IMR-90 (cell line): ENCODE results near the gene C10orf67. TPM values are rescaled to one million over a fixed set of nuclear protein-coding genes. Genes with fewer than 3 reads are reported as not detected.

Experiments used
- ATAC-seq: fragments of 200-7000 bp; cut with Tn5 transposase; 2 replicates; pipeline ENCODE4 v1.9.1; 2020; ENCODE audit warnings: low read depth, mild to moderate bottlenecking, moderate library complexity
- BruUV-seq: library from RNA; stranded (reverse); fragments of 400-500 nt; replicated peaks from 2 replicates; lab custom pipeline; 2021; lab: Mats Ljungman, UMichigan
- CTCF ChIA-PET: fragments of 300-600 bp; formaldehyde crosslinking; extraction: SDS; loops from one replicate; lab custom pipeline; 2021; ENCODE audit warnings: antibody characterized with exemption; lab: Yijun Ruan, JAX
- POLR2A ChIA-PET: fragments of 300-600 bp; sonication (Branson Sonifier 250); formaldehyde crosslinking; loops from one replicate; lab custom pipeline; 2022; ENCODE audit warnings: antibody characterized with exemption; ENCODE audit not compliant: unreplicated experiment; lab: Charles Lee
- DNase-seq: peaks from one replicate; pipeline ENCODE4 v3.0.0; 2013
- H2AFZ ChIP-seq: replicated peaks from 2 replicates; pipeline ENCODE3; 2013; ENCODE audit warnings: low read length, mild to moderate bottlenecking; ENCODE audit not compliant: poor library complexity
- H2AK5ac ChIP-seq: 2 replicates; pipeline ENCODE4 v1.6.1; 2013; ENCODE audit warnings: low read depth, low read length, inconsistent platforms
- H2AK9ac ChIP-seq: replicated peaks from 2 replicates; pipeline ENCODE3; 2013; ENCODE audit warnings: mild to moderate bottlenecking, low read depth, low read length, moderate library complexity; ENCODE audit not compliant: poor library complexity
- H2BK120ac ChIP-seq: 2 replicates; pipeline ENCODE4 v1.6.1; 2013; ENCODE audit warnings: low read depth, low read length, inconsistent platforms
- H2BK15ac ChIP-seq: 3 replicates; pipeline ENCODE4 v1.6.1; 2013; ENCODE audit warnings: low read depth, low read length, inconsistent platforms
- H2BK20ac ChIP-seq: 2 replicates; pipeline ENCODE4 v1.6.1; 2013; ENCODE audit warnings: low read depth, mild to moderate bottlenecking, inconsistent platforms, low read length, moderate library complexity
- H2BK5ac ChIP-seq: 2 replicates; pipeline ENCODE4 v1.6.1; 2013; ENCODE audit warnings: mild to moderate bottlenecking, low read depth, low read length, inconsistent platforms; ENCODE audit not compliant: poor library complexity, severe bottlenecking
- H3K14ac ChIP-seq: replicated peaks from 2 replicates; pipeline ENCODE4 v1.6.1; 2013; ENCODE audit warnings: low read depth, low read length, inconsistent platforms
- H3K18ac ChIP-seq: 2 replicates; pipeline ENCODE4 v1.6.1; 2013; ENCODE audit warnings: low read depth, low read length, control low read depth
- H3K23ac ChIP-seq: 2 replicates; pipeline ENCODE4 v1.6.1; 2013; ENCODE audit warnings: low read depth, low read length, inconsistent platforms
- H3K27ac ChIP-seq: 2 replicates; pipeline ENCODE4 v1.5.1; 2013; ENCODE audit warnings: mild to moderate bottlenecking, control low read depth, low read length; ENCODE audit not compliant: insufficient read depth
- H3K27me3 ChIP-seq: 2 replicates; pipeline ENCODE4 v1.6.1; 2013; ENCODE audit warnings: low read length; ENCODE audit not compliant: control insufficient read depth, insufficient read depth
- H3K36me3 ChIP-seq: 2 replicates; pipeline ENCODE4 v1.6.1; 2013; ENCODE audit warnings: low read length, mixed read lengths; ENCODE audit not compliant: control insufficient read depth, insufficient read depth
- H3K4ac ChIP-seq: 2 replicates; pipeline ENCODE4 v1.6.1; 2013; ENCODE audit warnings: low read depth, low read length, inconsistent platforms
- H3K4me1 ChIP-seq: 2 replicates; pipeline ENCODE4 v1.6.1; 2013; ENCODE audit warnings: low read length, mixed read lengths; ENCODE audit not compliant: control insufficient read depth, insufficient read depth
- H3K4me2 ChIP-seq: 2 replicates; pipeline ENCODE4 v1.6.1; 2013; ENCODE audit warnings: low read depth, mild to moderate bottlenecking, control low read depth, low read length, moderate library complexity
- H3K4me3 ChIP-seq: 2 replicates; pipeline ENCODE4 v1.5.1; 2013; ENCODE audit warnings: low read depth, mild to moderate bottlenecking, control low read depth, low read length, moderate library complexity; ENCODE audit not compliant: insufficient read depth
- H3K56ac ChIP-seq: 2 replicates; pipeline ENCODE4 v1.6.1; 2013; ENCODE audit warnings: low read length, inconsistent platforms; ENCODE audit not compliant: insufficient read depth; ENCODE audit errors: extremely low read depth
- H3K79me1 ChIP-seq, 2 experiments: 2 replicates each; pipeline ENCODE4 v1.6.1; 2013; ENCODE audit warnings: low read length in 2 of 2, inconsistent platforms in 1 of 2, low read depth in 1 of 2
- H3K9ac ChIP-seq: 2 replicates; pipeline ENCODE4 v1.6.1; 2013; ENCODE audit warnings: low read depth, low read length, control low read depth
- H3K9me1 ChIP-seq: 2 replicates; pipeline ENCODE4 v1.6.1; 2013; ENCODE audit warnings: low read length, inconsistent platforms; ENCODE audit not compliant: insufficient read depth
- H3K9me3 ChIP-seq: 2 replicates; pipeline ENCODE4 v1.6.1; 2013; ENCODE audit warnings: low read length; ENCODE audit not compliant: control insufficient read depth, insufficient read depth
- H4K20me1 ChIP-seq: 2 replicates; pipeline ENCODE4 v1.6.1; 2013; ENCODE audit warnings: low read length, inconsistent platforms; ENCODE audit not compliant: insufficient read depth
- H4K5ac ChIP-seq: 2 replicates; pipeline ENCODE4 v1.6.1; 2013; ENCODE audit warnings: mild to moderate bottlenecking, low read depth, low read length, control low read depth
- H4K8ac ChIP-seq, 2 experiments: 2 replicates each; pipeline ENCODE4 v1.6.1; 2013; ENCODE audit warnings: low read depth in 2 of 2, low read length in 2 of 2, control low read depth in 1 of 2, inconsistent platforms in 1 of 2
- H4K91ac ChIP-seq: 2 replicates; pipeline ENCODE4 v1.6.1; 2013; ENCODE audit warnings: low read depth, low read length, inconsistent platforms; ENCODE audit not compliant: insufficient read depth
- BHLHE40 ChIP-seq: fragments of 150-350 bp; IDR thresholded peaks from 2 replicates; pipeline ENCODE4 v1.6.1; 2016; ENCODE audit warnings: mild to moderate bottlenecking, low read depth, low read length
- CEBPB ChIP-seq: IDR thresholded peaks from 2 replicates; pipeline ENCODE4 v1.6.1; 2012; ENCODE audit warnings: low read depth, low read length, improper control_type of control experiment
- CHD1 ChIP-seq: IDR thresholded peaks from 2 replicates; pipeline ENCODE4 v1.6.1; 2012; ENCODE audit warnings: low read depth, low read length, improper control_type of control experiment
- CTCF ChIP-seq: conservative IDR thresholded peaks from 2 replicates; pipeline ENCODE4 v1.5.1; 2012; ENCODE audit warnings: mild to moderate bottlenecking, low read depth, low read length, improper control_type of control experiment
- ELK1 ChIP-seq: fragments of 150-350 bp; IDR thresholded peaks from 2 replicates; pipeline ENCODE4 v1.6.1; 2016; ENCODE audit warnings: low read depth, mild to moderate bottlenecking, low read length, moderate library complexity, borderline replicate concordance
- FOS ChIP-seq: fragments of 150-350 bp; IDR thresholded peaks from 2 replicates; pipeline ENCODE4 v1.6.1; 2016; ENCODE audit warnings: low read depth, low read length
- MAFK ChIP-seq: IDR thresholded peaks from 2 replicates; pipeline ENCODE4 v1.6.1; 2012; ENCODE audit warnings: low read depth, low read length, improper control_type of control experiment
- MAZ ChIP-seq: IDR thresholded peaks from 2 replicates; pipeline ENCODE4 v1.6.1; 2012; ENCODE audit warnings: low read depth, mild to moderate bottlenecking, low read length, improper control_type of control experiment, moderate library complexity, borderline replicate concordance
- MXI1 ChIP-seq: IDR thresholded peaks from 2 replicates; pipeline ENCODE4 v1.6.1; 2012; ENCODE audit warnings: low read depth, mild to moderate bottlenecking, low read length, moderate library complexity, borderline replicate concordance
- NFE2L2 ChIP-seq: fragments of 150-350 bp; IDR thresholded peaks from 2 replicates; pipeline ENCODE4 v1.6.1; 2016; ENCODE audit warnings: low read depth, mild to moderate bottlenecking, low read length
- POLR2A ChIP-seq: IDR thresholded peaks from 2 replicates; pipeline ENCODE4 v1.6.1; 2012; ENCODE audit warnings: mild to moderate bottlenecking, low read depth, low read length
- RAD21 ChIP-seq: IDR thresholded peaks from 2 replicates; pipeline ENCODE4 v1.6.1; 2012; ENCODE audit warnings: low read length, improper control_type of control experiment
- RCOR1 ChIP-seq: IDR thresholded peaks from 2 replicates; pipeline ENCODE4 v1.6.1; 2012; ENCODE audit warnings: mild to moderate bottlenecking, low read length, improper control_type of control experiment; ENCODE audit not compliant: insufficient replicate concordance
- RFX5 ChIP-seq: IDR thresholded peaks from 2 replicates; pipeline ENCODE4 v1.8.0; 2012; ENCODE audit warnings: low read depth, mild to moderate bottlenecking, low read length, moderate library complexity
- SMC3 ChIP-seq: fragments of 150-350 bp; IDR thresholded peaks from 2 replicates; pipeline ENCODE4 v1.6.1; 2016; ENCODE audit warnings: low read depth, mild to moderate bottlenecking, antibody characterized with exemption, low read length, moderate library complexity
- USF2 ChIP-seq: fragments of 150-350 bp; IDR thresholded peaks from 2 replicates; pipeline ENCODE4 v1.6.1; 2017; ENCODE audit warnings: mild to moderate bottlenecking, antibody characterized with exemption, low read length, low read depth
- WGBS, 2 experiments: methylation state at CpG; one replicate each; pipeline versions ENCODE4 v1.1.5 to v1.1.7; 2013; ENCODE audit warnings: missing lambda C conversion rate in 2 of 2; ENCODE audit not compliant: insufficient read length in 1 of 2; ENCODE audit errors: extremely low coverage in 2 of 2; 5-methylcytosine and 5-hydroxymethylcytosine counted together
- dilution Hi-C: fragments of 300-500 bp; cut with HindIII; formaldehyde crosslinking; loops from one replicate; pipeline ENCODE4 v1.14.3; 2018; ENCODE audit warnings: low sequenced_read_pairs; ENCODE audit not compliant: unreplicated experiment
- in situ Hi-C: fragments of 300-500 bp; cut with MboI; formaldehyde crosslinking; loops from 3 replicates; pipeline ENCODE4 v1.14.3; 2019; ENCODE audit warnings: low sequenced_read_pairs, inconsistent platforms, mixed read lengths
- intact Hi-C: fragments of 100-400 bp; cut with micrococcal nuclease; formaldehyde crosslinking; loops from 2 replicates; pipeline ENCODE4 v1.10.0; 2022
- polyA plus RNA-seq, 3 experiments: library from polyadenylated mRNA; depleted of rRNA; stranded (reverse); fragments of >200 nt; gene quantifications; 2 replicates each; pipeline ENCODE4 v1.2.3, GENCODE V29; 2012; ENCODE audit warnings: low replicate concordance in 1 of 3
- total RNA-seq: library from RNA; depleted of rRNA; stranded (reverse); fragments of >200 nt; gene quantifications from 2 replicates; pipeline ENCODE4 v1.2.3, GENCODE V29; 2012

Gene C10orf67
- total and polyA plus RNA-seq, 2 of the 4 experiments (the other 2 are of a cell fraction) = 0.15 to 0.18 TPM

- Histone ChIP-seq H3K23ac (no peak overlapping the region), H2BK120ac (no peak overlapping the region), H3K4me1 (peaks cover 2% of the 10 kb centered on the region; the same call in 1 of the 2 replicates), H3K79me1 (no peaks in the 10 kb centered on the region), H3K9ac (no peak overlapping the region), H2AK5ac (no peak overlapping the region), H4K8ac (no peak overlapping the region), H3K4me2 (no peak overlapping the region), H4K91ac (no peak overlapping the region), H3K36me3 (no peaks in the 10 kb centered on the region), H2BK5ac (no peak overlapping the region), H3K18ac (no peak overlapping the region), H3K4ac (no peak overlapping the region), H3K56ac (no peak overlapping the region), H2BK20ac (no peak overlapping the region), H2AFZ (no peak overlapping the region), H2AK9ac (no peak overlapping the region), H3K14ac (no peak overlapping the region), H3K4me3 (no peak overlapping the region), H4K20me1 (no peaks in the 10 kb centered on the region), H4K5ac (no peak overlapping the region), H2BK15ac (no peak overlapping the region), H3K27ac (no peak overlapping the region), H3K27me3 (no peaks in the 10 kb centered on the region; the same call in none of the 2 replicates), H3K9me1 (no peaks in the 10 kb centered on the region), H3K9me3 (no peaks in the 10 kb centered on the region)
- DNase-seq (no peak), ATAC-seq (no peak)
- POLR2A ChIA-PET = no interaction called here
- intact Hi-C loops = no loop called here
- dilution Hi-C loops = no loop called here
- no CpG with 5 or more reads among the region's 1 CpG for WGBS, 2 experiments
- in situ Hi-C loops = loop anchor here (10.0 to 25.0 kb wide), 2 partner anchors 394 to 1201 kb away; no protein-coding TSS in a partner anchor
- no TSS peak for BruUV-seq
- CTCF ChIA-PET = no interaction called here
- TF ChIP-seq RFX5 (no peak), SMC3 (no peak), RAD21 (no peak), USF2 (no peak), MXI1 (no peak), ELK1 (no peak), POLR2A (no peak), NFE2L2 (no peak), MAFK (no peak), CEBPB (no peak), BHLHE40 (no peak), CTCF (no peak), CHD1 (no peak), FOS (no peak), MAZ (no peak), RCOR1 (no peak)
Measured at GRCh38 chr10:23311034-23311433, 33.6 kb downstream of the C10orf67 start.
